Panc1 (cell line): ENCODE measurements around the gene DPP7.

ENCODE experiments used
- POLR2AphosphoS5 ChIP-seq: IDR thresholded peaks from 2 replicates; pipeline ENCODE4 v1.6.1; 2012; ENCODE audit warnings: mild to moderate bottlenecking, low read depth, low read length, moderate library complexity
- TF ChIP-seq, protein P1 (sequence below): fragments of 450-650 bp; IDR thresholded peaks from 2 replicates; pipeline ENCODE4 v1.5.1; 2017; ENCODE audit warnings: mild to moderate bottlenecking

- TF ChIP-seq, protein P1, sequence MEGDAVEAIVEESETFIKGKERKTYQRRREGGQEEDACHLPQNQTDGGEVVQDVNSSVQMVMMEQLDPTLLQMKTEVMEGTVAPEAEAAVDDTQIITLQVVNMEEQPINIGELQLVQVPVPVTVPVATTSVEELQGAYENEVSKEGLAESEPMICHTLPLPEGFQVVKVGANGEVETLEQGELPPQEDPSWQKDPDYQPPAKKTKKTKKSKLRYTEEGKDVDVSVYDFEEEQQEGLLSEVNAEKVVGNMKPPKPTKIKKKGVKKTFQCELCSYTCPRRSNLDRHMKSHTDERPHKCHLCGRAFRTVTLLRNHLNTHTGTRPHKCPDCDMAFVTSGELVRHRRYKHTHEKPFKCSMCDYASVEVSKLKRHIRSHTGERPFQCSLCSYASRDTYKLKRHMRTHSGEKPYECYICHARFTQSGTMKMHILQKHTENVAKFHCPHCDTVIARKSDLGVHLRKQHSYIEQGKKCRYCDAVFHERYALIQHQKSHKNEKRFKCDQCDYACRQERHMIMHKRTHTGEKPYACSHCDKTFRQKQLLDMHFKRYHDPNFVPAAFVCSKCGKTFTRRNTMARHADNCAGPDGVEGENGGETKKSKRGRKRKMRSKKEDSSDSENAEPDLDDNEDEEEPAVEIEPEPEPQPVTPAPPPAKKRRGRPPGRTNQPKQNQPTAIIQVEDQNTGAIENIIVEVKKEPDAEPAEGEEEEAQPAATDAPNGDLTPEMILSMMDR: no peak
- no peak for TF ChIP-seq POLR2AphosphoS5
Measured at GRCh38 chr9:137097761-137098462, 16.6 kb downstream of the DPP7 start.
